B cell (primary cell): ENCODE measurements around the gene CDC42SE1.

Experiments used
- EZH2 ChIP-seq: IDR thresholded peaks from 2 replicates; pipeline ENCODE4 v1.6.1; 2012; ENCODE audit warnings: borderline replicate concordance, low read depth, mild to moderate bottlenecking, moderate library complexity, low read length; ENCODE audit not compliant: insufficient read depth, poor library complexity, severe bottlenecking
- TF ChIP-seq, protein P1 (sequence below): fragments of 200-600 bp; IDR thresholded peaks from one replicate; pipeline ENCODE4 v1.8.0; 2022; ENCODE audit warnings: antibody characterized with exemption, mild to moderate bottlenecking

DNA sequence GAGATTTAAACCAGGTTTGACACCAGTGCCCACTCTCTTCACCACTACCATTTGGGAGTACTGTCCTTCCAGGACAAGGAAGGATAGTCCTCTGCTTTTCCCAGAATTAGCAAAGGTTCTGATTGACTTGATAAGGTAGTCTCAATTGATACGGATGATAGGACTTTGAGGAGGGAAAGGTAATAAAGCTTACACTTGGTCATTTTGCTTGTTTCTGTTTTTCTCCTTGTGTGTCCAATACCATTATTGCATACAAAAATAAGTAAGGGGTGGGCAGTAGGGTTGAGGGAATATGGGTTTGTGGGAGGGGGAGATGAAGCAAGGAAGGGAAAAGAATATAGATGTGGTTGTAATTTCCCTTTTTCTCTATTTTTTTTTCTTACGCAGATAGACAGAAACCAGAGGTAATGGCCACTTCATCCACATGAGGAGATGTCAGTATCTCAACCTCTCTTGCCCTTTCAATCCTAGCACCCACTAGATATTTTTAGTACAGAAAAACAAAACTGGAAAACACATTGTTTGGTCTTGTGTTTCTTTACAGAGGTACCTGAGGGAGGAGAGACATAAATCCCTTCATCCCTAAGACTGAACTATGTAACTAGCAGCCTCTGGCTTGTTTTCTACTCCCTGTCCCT lies 9.3 kb downstream of the CDC42SE1 start:
- TF ChIP-seq, protein P1, sequence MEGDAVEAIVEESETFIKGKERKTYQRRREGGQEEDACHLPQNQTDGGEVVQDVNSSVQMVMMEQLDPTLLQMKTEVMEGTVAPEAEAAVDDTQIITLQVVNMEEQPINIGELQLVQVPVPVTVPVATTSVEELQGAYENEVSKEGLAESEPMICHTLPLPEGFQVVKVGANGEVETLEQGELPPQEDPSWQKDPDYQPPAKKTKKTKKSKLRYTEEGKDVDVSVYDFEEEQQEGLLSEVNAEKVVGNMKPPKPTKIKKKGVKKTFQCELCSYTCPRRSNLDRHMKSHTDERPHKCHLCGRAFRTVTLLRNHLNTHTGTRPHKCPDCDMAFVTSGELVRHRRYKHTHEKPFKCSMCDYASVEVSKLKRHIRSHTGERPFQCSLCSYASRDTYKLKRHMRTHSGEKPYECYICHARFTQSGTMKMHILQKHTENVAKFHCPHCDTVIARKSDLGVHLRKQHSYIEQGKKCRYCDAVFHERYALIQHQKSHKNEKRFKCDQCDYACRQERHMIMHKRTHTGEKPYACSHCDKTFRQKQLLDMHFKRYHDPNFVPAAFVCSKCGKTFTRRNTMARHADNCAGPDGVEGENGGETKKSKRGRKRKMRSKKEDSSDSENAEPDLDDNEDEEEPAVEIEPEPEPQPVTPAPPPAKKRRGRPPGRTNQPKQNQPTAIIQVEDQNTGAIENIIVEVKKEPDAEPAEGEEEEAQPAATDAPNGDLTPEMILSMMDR: no peak
- no peak for TF ChIP-seq EZH2
